G401 (cell line): ENCODE measurements around the gene ITIH2. TPM values are rescaled to one million over a fixed set of nuclear protein-coding genes. Genes with fewer than 3 reads are reported as not detected.
"Not testable (repeated sequence)": the region's sequence is repeated elsewhere in the genome, so short reads cannot be mapped to it uniquely, and the experiment has no call there.

ENCODE experiments used
- DNase-seq: peaks from one replicate; pipeline ENCODE4 v3.0.0-alpha.2; 2015; ENCODE audit warnings: low spot score
- in situ Hi-C: cut with HindIII; loops from 2 replicates; pipeline ENCODE4 v1.10.0; 2016; ENCODE audit warnings: low sequenced_read_pairs, mixed read lengths
- total RNA-seq: library from RNA; depleted of rRNA; stranded (reverse); fragments of >200 nt; shearing (Covaris generic); gene quantifications from 2 replicates; pipeline ENCODE4 v1.2.3, GENCODE V29; 2014

Gene ITIH2
- total RNA-seq, 1 experiment from 2014 or later: not detected

GRCh38 chr10:7690885-7691597, 12.1 kb upstream of the ITIH2 start:
- DNase-seq, in situ Hi-C loops: not testable (repeated sequence)

GRCh38 chr10:7692368-7692767, 10.7 kb upstream of the ITIH2 start:
- in situ Hi-C loops, DNase-seq: not testable (repeated sequence)

GRCh38 chr10:7693194-7693593, 9.9 kb upstream of the ITIH2 start:
- DNase-seq, in situ Hi-C loops: not testable (repeated sequence)

- in situ Hi-C loops: no loop called here
- DNase-seq: peak; percentile 82
Observed at GRCh38 chr10:7696545-7696944, 6.6 kb upstream of the ITIH2 start.

- DNase-seq: peak; percentile 69
- in situ Hi-C loops: no loop called here
Observed at GRCh38 chr10:7697426-7697825, 5.7 kb upstream of the ITIH2 start.

- DNase-seq: no peak
- in situ Hi-C loops: no loop called here
Observed at GRCh38 chr10:7700577-7701125, 2.5 kb upstream of the ITIH2 start.

- in situ Hi-C loops: no loop called here
- no peak for DNase-seq
Observed at GRCh38 chr10:7701158-7701742, 1.9 kb upstream of the ITIH2 start.

GRCh38 chr10:7702288-7702812, 766 bp upstream of the ITIH2 start:
- in situ Hi-C loops: no loop called here
- DNase-seq: no peak

- DNase-seq: no peak
- in situ Hi-C loops: no loop called here
Observed at GRCh38 chr10:7704071-7705016, 1.2 kb downstream of the ITIH2 start.

- DNase-seq: no peak
- in situ Hi-C loops: no loop called here
Observed at GRCh38 chr10:7705341-7705740, 2.2 kb downstream of the ITIH2 start.

GRCh38 chr10:7706534-7707073, 3.5 kb downstream of the ITIH2 start:
- no peak for DNase-seq
- in situ Hi-C loops: no loop called here

GRCh38 chr10:7707102-7707501, 4.0 kb downstream of the ITIH2 start:
- in situ Hi-C loops: no loop called here

GRCh38 chr10:7707858-7708622, 4.9 kb downstream of the ITIH2 start:
- in situ Hi-C loops: no loop called here
- DNase-seq: no peak

More at GRCh38 chr10:7707102-7707501, 4.0 kb downstream of the ITIH2 start:
- no peak for DNase-seq

GRCh38 chr10:7708832-7709231, 5.7 kb downstream of the ITIH2 start:
- in situ Hi-C loops: no loop called here
- no peak for DNase-seq

- DNase-seq: no peak
- in situ Hi-C loops: no loop called here
Observed at GRCh38 chr10:7710446-7710845, 7.3 kb downstream of the ITIH2 start.

GRCh38 chr10:7711075-7711474, 8.0 kb downstream of the ITIH2 start:
- in situ Hi-C loops: not testable (repeated sequence)

GRCh38 chr10:7715515-7715914, 12.4 kb downstream of the ITIH2 start:
- DNase-seq: no peak
- in situ Hi-C loops: no loop called here

More at GRCh38 chr10:7711075-7711474, 8.0 kb downstream of the ITIH2 start:
- not testable (repeated sequence) for DNase-seq

- in situ Hi-C loops: no loop called here
- DNase-seq: no peak
Observed at GRCh38 chr10:7717767-7718166, 14.7 kb downstream of the ITIH2 start.
